ENCODE results near the gene LRRC59. TPM values are rescaled to one million over a fixed set of nuclear protein-coding genes. Genes with fewer than 3 reads are reported as not detected.

Gene LRRC59
- total and polyA plus RNA-seq, 2 of the 8 experiments (the other 6 are each of a cell fraction or from before 2014, with no cell fraction given): 48.3 to 117 TPM

DNA sequence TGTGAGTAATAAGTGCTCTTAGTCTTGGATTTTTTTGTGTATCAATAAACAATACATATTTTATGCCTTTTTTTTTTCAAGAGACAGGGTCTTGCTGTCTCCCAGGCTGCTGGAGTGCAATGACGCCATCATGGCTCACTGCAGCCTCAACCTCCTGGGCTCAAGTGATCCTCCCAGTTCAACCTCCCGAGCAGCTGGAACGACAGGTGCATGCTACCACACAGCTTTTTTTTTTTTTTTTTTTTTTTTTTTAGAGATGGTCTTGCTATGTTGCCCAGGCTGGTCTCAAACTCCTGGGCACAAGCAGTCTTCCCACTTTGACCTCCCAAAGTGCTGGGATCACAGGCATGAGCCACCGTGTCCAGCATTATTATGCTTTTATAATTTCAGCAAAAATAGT, 41.7 kb upstream of the LRRC59 start (continued):
- TF ChIP-seq GABPA (IDR thresholded peaks at IDR 0.05; ENCODE audit: borderline replicate concordance, insufficient read depth, low read length) (no peak), RBBP5 (IDR thresholded peaks at IDR 0.05; ENCODE audit: borderline replicate concordance, low read depth, low read length) (no peak), EGR1 (IDR thresholded peaks at IDR 0.05; ENCODE audit: borderline replicate concordance, low read depth, low read length) (no peak), BCL11A (IDR thresholded peaks at IDR 0.05; ENCODE audit: low read depth in 2 of 2, low read length in 2 of 2) (no peak), CBX5 (IDR thresholded peaks at IDR 0.05; ENCODE audit: low read depth, low read length) (no peak), BRCA1 (IDR thresholded peaks at IDR 0.05; ENCODE audit: low read depth, low read length) (no peak), TCF12 (IDR thresholded peaks at IDR 0.05; ENCODE audit: low read depth, low read length) (no peak), CEBPB (IDR thresholded peaks at IDR 0.05; ENCODE audit: low read depth, low read length) (no peak)
